ENCODE results near the gene PLCB4.

GRCh38 chr20:9068233-9068801, 570 bp upstream of the PLCB4 start:
- no peak for TF ChIP-seq CTCF (IDR thresholded peaks at IDR 0.05)
- no peak for TF ChIP-seq POLR2AphosphoS5 (IDR thresholded peaks at IDR 0.05)
